IgD-negative memory B cell (primary cell): ENCODE measurements around the gene ZNF79. TPM values are rescaled to one million over a fixed set of nuclear protein-coding genes. Genes with fewer than 3 reads are reported as not detected.

Source experiments
- H3K27ac Mint-ChIP-seq, 3 donors: one replicate each; pipeline ENCODE4 v1.8.0; 2020 to 2022; ENCODE audit warnings: mild to moderate bottlenecking in 3 of 3, mixed read lengths in 3 of 3, moderate library complexity in 1 of 3
- H3K27me3 Mint-ChIP-seq: one replicate; pipeline ENCODE4 v1.8.0; 2021; ENCODE audit warnings: mixed read lengths
- H3K36me3 Mint-ChIP-seq: one replicate; pipeline ENCODE4 v1.8.0; 2020; ENCODE audit warnings: mild to moderate bottlenecking, mixed read lengths
- H3K4me1 Mint-ChIP-seq, 3 donors: one replicate each; pipeline ENCODE4 v1.8.0; 2020 to 2022; ENCODE audit warnings: mixed read lengths in 3 of 3, mild to moderate bottlenecking in 1 of 3
- H3K4me3 Mint-ChIP-seq, 4 donors: one replicate each; pipeline ENCODE4 v1.8.0; 2020 to 2022; ENCODE audit warnings: mild to moderate bottlenecking in 4 of 4, mixed read lengths in 4 of 4, moderate library complexity in 3 of 4
- H3K9me3 Mint-ChIP-seq, 3 donors: one replicate each; pipeline ENCODE4 v1.8.0; 2020 to 2021; ENCODE audit warnings: mixed read lengths in 3 of 3, mild to moderate bottlenecking in 1 of 3
- polyA plus RNA-seq: library from polyadenylated mRNA; unstranded; fragments of 300-500 nt; fragmentation: Illumina TruSeq; gene quantifications from one replicate; pipeline ENCODE4 v1.2.3, GENCODE V29; 2021

ZNF79 gene
- polyA plus RNA-seq, 1 donor from 2014 or later = 8.7 TPM

- no peaks in the 10 kb centered on the region for H3K27me3 Mint-ChIP-seq
- no peak overlapping the region for H3K4me3 Mint-ChIP-seq
- H3K4me1 Mint-ChIP-seq = peaks cover 0 to 1% (median 0%) of the 10 kb centered on the region in 3 donors
- no peak overlapping the region for H3K27ac Mint-ChIP-seq
- H3K9me3 Mint-ChIP-seq = no peaks in the 10 kb centered on the region
- peaks cover 6% of the 10 kb centered on the region for H3K36me3 Mint-ChIP-seq
Observed at GRCh38 chr9:127474592-127474991, 50.4 kb downstream of the ZNF79 start.

- Mint-ChIP-seq H3K36me3 (no peaks in the 10 kb centered on the region), H3K4me1 (no peaks in the 10 kb centered on the region), H3K27ac (no peak overlapping the region), H3K27me3 (no peaks in the 10 kb centered on the region), H3K4me3 (no peak overlapping the region), H3K9me3 (no peaks in the 10 kb centered on the region)
Observed at GRCh38 chr9:127479507-127480081, 55.4 kb downstream of the ZNF79 start.

- Mint-ChIP-seq H3K27me3 (no peaks in the 10 kb centered on the region), H3K9me3 (no peaks in the 10 kb centered on the region), H3K4me3 (no peak overlapping the region), H3K4me1 (no peaks in the 10 kb centered on the region), H3K36me3 (no peaks in the 10 kb centered on the region), H3K27ac (no peak overlapping the region)
Observed at GRCh38 chr9:127482662-127483061, 58.5 kb downstream of the ZNF79 start.

- peaks cover 0 to 2% (median 0%) of the 10 kb centered on the region in 3 donors for H3K4me1 Mint-ChIP-seq
- H3K27ac Mint-ChIP-seq = no peak overlapping the region
Observed at GRCh38 chr9:127485995-127486394, 61.8 kb downstream of the ZNF79 start.

GRCh38 chr9:127488946-127489345 is 64.8 kb downstream of the ZNF79 start:
- H3K36me3 Mint-ChIP-seq = no peaks in the 10 kb centered on the region

More at GRCh38 chr9:127485995-127486394, 61.8 kb downstream of the ZNF79 start:
- no peak overlapping the region for H3K4me3 Mint-ChIP-seq
- H3K27me3 Mint-ChIP-seq = no peaks in the 10 kb centered on the region
- H3K9me3 Mint-ChIP-seq = no peaks in the 10 kb centered on the region
- H3K36me3 Mint-ChIP-seq = no peaks in the 10 kb centered on the region

GRCh38 chr9:127489471-127490115 is 65.4 kb downstream of the ZNF79 start:
- Mint-ChIP-seq H3K27me3 (no peaks in the 10 kb centered on the region), H3K4me1 (peaks cover 0 to 2% (median 0%) of the 10 kb centered on the region in 3 donors), H3K4me3 (no peak overlapping the region), H3K9me3 (no peaks in the 10 kb centered on the region), H3K36me3 (no peaks in the 10 kb centered on the region), H3K27ac (peak overlapping the region in 1 of 3 donors; percentile 8)

More at GRCh38 chr9:127488946-127489345, 64.8 kb downstream of the ZNF79 start:
- no peaks in the 10 kb centered on the region for H3K9me3 Mint-ChIP-seq
- H3K4me1 Mint-ChIP-seq = peaks cover 0 to 2% (median 0%) of the 10 kb centered on the region in 3 donors
- no peak overlapping the region for H3K4me3 Mint-ChIP-seq
- H3K27ac Mint-ChIP-seq = peak overlapping the region in 1 of 3 donors; percentile 24
- no peaks in the 10 kb centered on the region for H3K27me3 Mint-ChIP-seq

GRCh38 chr9:127490535-127491230 is 66.5 kb downstream of the ZNF79 start:
- no peaks in the 10 kb centered on the region for H3K27me3 Mint-ChIP-seq
- H3K4me3 Mint-ChIP-seq = no peak overlapping the region
- peaks cover 0 to 2% (median 0%) of the 10 kb centered on the region in 3 donors for H3K4me1 Mint-ChIP-seq
- H3K36me3 Mint-ChIP-seq = peaks cover 2% of the 10 kb centered on the region
- H3K9me3 Mint-ChIP-seq = no peaks in the 10 kb centered on the region
- no peak overlapping the region for H3K27ac Mint-ChIP-seq

GRCh38 chr9:127491516-127491915 is 67.3 kb downstream of the ZNF79 start:
- peaks cover 4% of the 10 kb centered on the region for H3K36me3 Mint-ChIP-seq

GRCh38 chr9:127492616-127493015 is 68.4 kb downstream of the ZNF79 start:
- Mint-ChIP-seq H3K9me3 (no peaks in the 10 kb centered on the region), H3K36me3 (peaks cover 4% of the 10 kb centered on the region), H3K27me3 (no peaks in the 10 kb centered on the region), H3K27ac (peak overlapping the region in 1 of 3 donors; percentile 39), H3K4me1 (peaks cover 0 to 2% (median 0%) of the 10 kb centered on the region in 3 donors), H3K4me3 (no peak overlapping the region)

More at GRCh38 chr9:127491516-127491915, 67.3 kb downstream of the ZNF79 start:
- no peaks in the 10 kb centered on the region for H3K9me3 Mint-ChIP-seq
- H3K27ac Mint-ChIP-seq = no peak overlapping the region
- no peak overlapping the region for H3K4me3 Mint-ChIP-seq
- peaks cover 0 to 2% (median 0%) of the 10 kb centered on the region in 3 donors for H3K4me1 Mint-ChIP-seq
- H3K27me3 Mint-ChIP-seq = no peaks in the 10 kb centered on the region

- Mint-ChIP-seq H3K27ac (no peak overlapping the region), H3K4me3 (no peak overlapping the region), H3K27me3 (no peaks in the 10 kb centered on the region), H3K9me3 (no peaks in the 10 kb centered on the region), H3K36me3 (peaks cover 4% of the 10 kb centered on the region), H3K4me1 (peaks cover 0 to 2% (median 0%) of the 10 kb centered on the region in 3 donors)
Observed at GRCh38 chr9:127493592-127494303, 69.6 kb downstream of the ZNF79 start.

- Mint-ChIP-seq H3K4me1 (peaks cover 0 to 2% (median 0%) of the 10 kb centered on the region in 3 donors), H3K36me3 (peaks cover 4% of the 10 kb centered on the region), H3K9me3 (no peaks in the 10 kb centered on the region), H3K27me3 (no peaks in the 10 kb centered on the region), H3K4me3 (no peak overlapping the region), H3K27ac (no peak overlapping the region)
Observed at GRCh38 chr9:127494304-127494702, 70.1 kb downstream of the ZNF79 start.

Other genes starting within 250 kb of the ZNF79 start
- 1.3 TPM for gene GARNL3, start 159.6 kb upstream of the ZNF79 start, polyA plus RNA-seq
- 7.8 TPM for gene SLC2A8, start 27.2 kb upstream of the ZNF79 start, polyA plus RNA-seq
- gene RPL12, start 27.0 kb downstream of the ZNF79 start, polyA plus RNA-seq = 2,090 TPM
- gene LRSAM1, start 27.1 kb downstream of the ZNF79 start, polyA plus RNA-seq = 15.7 TPM
- gene STXBP1, start 187.9 kb downstream of the ZNF79 start, polyA plus RNA-seq = 0.33 TPM